HepG2 (cell line): ENCODE data around the gene ABHD17C. TPM values are rescaled to one million over a fixed set of nuclear protein-coding genes. Genes with fewer than 3 reads are reported as not detected.

Experiments
- ATAC-seq: fragments of 200-7000 bp; cut with Tn5 transposase; 3 replicates; pipeline ENCODE4 v1.9.1; 2020; ENCODE audit warnings: mild to moderate bottlenecking, moderate library complexity
- BruUV-seq: library from RNA; stranded (reverse); fragments of 400-500 nt; replicated peaks from 2 replicates; lab custom pipeline; 2021; lab: Mats Ljungman, UMichigan
- CTCF ChIA-PET: fragments of 300-600 bp; formaldehyde crosslinking; extraction: SDS; loops from one replicate; lab custom pipeline; 2021; ENCODE audit warnings: low total read pairs, inconsistent platforms, low intra/inter-chr PET ratio; lab: Yijun Ruan, JAX
- POLR2A ChIA-PET: fragments of 350-600 bp; sonication (Branson Sonifier 250); formaldehyde crosslinking; loops from one replicate; lab custom pipeline; 2020; ENCODE audit warnings: antibody characterized with exemption, inconsistent platforms; lab: Yijun Ruan, JAX
- DNase-seq: peaks from one replicate; pipeline ENCODE4 v3.0.0-alpha.2; 2015; ENCODE audit warnings: low spot score
- FAIRE-seq: peaks from 3 replicates; lab custom pipeline; 2011; peaks lifted over from hg19 to GRCh38; lab: Jason Lieb, UNC
- H2AFZ ChIP-seq: one replicate; pipeline ENCODE4 v1.6.1; 2011; ENCODE audit warnings: low read length, inconsistent platforms
- H3K27ac ChIP-seq: fragments of 300-600 bp; 3 replicates; pipeline ENCODE4 v1.8.0; 2011; ENCODE audit warnings: mixed run types, mild to moderate bottlenecking, mixed read lengths, low read length, inconsistent platforms; ENCODE audit not compliant: insufficient read depth; ENCODE audit errors: extremely low read length
- H3K27me3 ChIP-seq, 2 experiments: fragments of 200-600 bp in 1 of 2; 2 replicates in 1 of 2; 3 replicates in 1 of 2; pipeline versions ENCODE4 v1.6.0 to v1.8.0; 2011; ENCODE audit warnings: low read length in 2 of 2, mild to moderate bottlenecking in 2 of 2, moderate library complexity in 2 of 2, inconsistent platforms in 1 of 2; ENCODE audit not compliant: insufficient read depth in 2 of 2, control insufficient read depth in 1 of 2
- H3K36me3 ChIP-seq, 2 experiments: fragments of 200-600 bp in 1 of 2; replicated peaks in 1 of 2; 2 replicates in 1 of 2; 3 replicates in 1 of 2; pipeline versions ENCODE4 v1.5.1 to v1.8.0; 2011; ENCODE audit warnings: low read length in 2 of 2, inconsistent platforms in 1 of 2; ENCODE audit not compliant: insufficient read depth in 2 of 2, control insufficient read depth in 1 of 2
- H3K4me1 ChIP-seq: 2 replicates; pipeline ENCODE4 v1.5.1; 2012; ENCODE audit warnings: low read length, inconsistent platforms; ENCODE audit not compliant: insufficient read depth
- H3K4me2 ChIP-seq: 2 replicates; pipeline ENCODE4 v1.6.0; 2011; ENCODE audit warnings: low read depth, low read length, inconsistent platforms
- H3K4me3 ChIP-seq, 3 experiments: fragments of 200-600 bp in 1 of 3; sonication (generic), shearing (Covaris generic) in 1 of 3; replicated peaks in 1 of 3; 2 replicates each; pipeline ENCODE4 v1.5.1; 2011 to 2016; ENCODE audit warnings: low read length in 3 of 3, inconsistent platforms in 2 of 3, low read depth in 2 of 3, mild to moderate bottlenecking in 2 of 3, control low read depth in 1 of 3, mixed read lengths in 1 of 3; ENCODE audit not compliant: insufficient read depth in 1 of 3
- H3K79me2 ChIP-seq: one replicate; pipeline ENCODE4 v1.6.1; 2011; ENCODE audit warnings: low read length, inconsistent platforms; ENCODE audit not compliant: insufficient read depth
- H3K9ac ChIP-seq: 2 replicates; pipeline ENCODE4 v1.6.0; 2011; ENCODE audit warnings: mild to moderate bottlenecking, low read depth, low read length, inconsistent platforms; ENCODE audit not compliant: insufficient read depth
- H3K9me3 ChIP-seq: 2 replicates; pipeline ENCODE4 v1.5.1; 2012; ENCODE audit warnings: mild to moderate bottlenecking, low read length
- H4K20me1 ChIP-seq: 2 replicates; pipeline ENCODE4 v1.6.0; 2011; ENCODE audit warnings: inconsistent platforms, mild to moderate bottlenecking, low read length, moderate library complexity; ENCODE audit not compliant: insufficient read depth
- ATF1 ChIP-seq: IDR thresholded peaks from 2 replicates; pipeline ENCODE4 v1.6.1; 2016; ENCODE audit warnings: mild to moderate bottlenecking, control low read depth
- FOSL2 ChIP-seq: sonication (generic); formaldehyde crosslinking; IDR thresholded peaks from 2 replicates; pipeline ENCODE4 v1.4.0; 2020; ENCODE audit warnings: missing genetic modification reagents
- GABPA ChIP-seq, 2 experiments: IDR thresholded peaks; 2 replicates each; pipeline ENCODE4 v1.6.1; 2011 to 2016; ENCODE audit warnings: low read depth in 2 of 2, low read length in 1 of 2, missing biosample characterization in 1 of 2, missing genetic modification characterization in 1 of 2
- HNRNPLL ChIP-seq: fragments of 200-400 bp; formaldehyde crosslinking; IDR thresholded peaks from 2 replicates; pipeline ENCODE4 v1.6.1; 2017; ENCODE audit warnings: mild to moderate bottlenecking, low read depth, low read length; ENCODE audit not compliant: poor library complexity, severe bottlenecking
- KDM4B ChIP-seq: sonication (generic); formaldehyde crosslinking; IDR thresholded peaks from 2 replicates; pipeline ENCODE4 v1.4.0; 2020; ENCODE audit warnings: missing genetic modification reagents
- MLLT10 ChIP-seq: sonication (generic); formaldehyde crosslinking; IDR thresholded peaks from 2 replicates; pipeline ENCODE4 v1.4.0; 2020; ENCODE audit warnings: missing genetic modification reagents
- RARA ChIP-seq: IDR thresholded peaks from 2 replicates; pipeline ENCODE4 v1.6.1; 2016; ENCODE audit warnings: missing genetic modification reagents, missing compliant biosample characterization
- TEAD2 ChIP-seq: sonication (generic); formaldehyde crosslinking; IDR thresholded peaks from 2 replicates; pipeline ENCODE4 v1.9.0; 2021; ENCODE audit warnings: missing genetic modification reagents
- ZBTB33 ChIP-seq: sonication (generic); formaldehyde crosslinking; IDR thresholded peaks from 2 replicates; pipeline ENCODE4 v1.4.0; 2020; ENCODE audit warnings: missing genetic modification reagents
- ZFP36L2 ChIP-seq: sonication (generic); formaldehyde crosslinking; IDR thresholded peaks from 2 replicates; pipeline ENCODE4 v1.4.0; 2020; ENCODE audit warnings: missing genetic modification reagents
- ZNF292 ChIP-seq: sonication (generic); formaldehyde crosslinking; IDR thresholded peaks from 2 replicates; pipeline ENCODE4 v1.8.1; 2022; ENCODE audit warnings: mild to moderate bottlenecking, low read depth, missing genetic modification reagents, borderline replicate concordance
- ZNF547 ChIP-seq: sonication (generic); formaldehyde crosslinking; IDR thresholded peaks from 2 replicates; pipeline ENCODE4 v1.5.1; 2020; ENCODE audit warnings: mild to moderate bottlenecking, missing genetic modification reagents
- ZNF564 ChIP-seq: sonication (generic); formaldehyde crosslinking; IDR thresholded peaks from 2 replicates; pipeline ENCODE4 v1.8.1; 2023; ENCODE audit warnings: mild to moderate bottlenecking, missing genetic modification reagents
- ZNF569 ChIP-seq: sonication (generic); formaldehyde crosslinking; IDR thresholded peaks from 2 replicates; pipeline ENCODE4 v1.5.0; 2020; ENCODE audit warnings: mild to moderate bottlenecking, missing genetic modification reagents, moderate library complexity, borderline replicate concordance
- WGBS: methylation state at CpG from one replicate; pipeline ENCODE4 v1.1.6; 2017; ENCODE audit warnings: low lambda C conversion rate; 5-methylcytosine and 5-hydroxymethylcytosine counted together
- in situ Hi-C: cut with HindIII; loops from 2 replicates; pipeline ENCODE4 v1.10.0; 2017; ENCODE audit warnings: low pct_unique_long_range_greater_than_20kb; ENCODE audit not compliant: extremely low pct_ligation_motif_present
- intact Hi-C: fragments of 100-400 bp; cut with micrococcal nuclease; formaldehyde crosslinking; loops from one replicate; pipeline ENCODE4 v1.10.0; 2022; ENCODE audit not compliant: unreplicated experiment
- polyA plus RNA-seq, 8 experiments: library from polyadenylated mRNA; depleted of rRNA in 3 of 8; stranded (reverse) in 7 of 8; unstranded in 1 of 8; fragments of >200 nt; fragmentation: Illumina TruSeq in 4 of 8; extraction: Trizol in 4 of 8; gene quantifications; 2 replicates each; pipeline versions ENCODE4 v1.2.1 to v1.2.3, GENCODE V29; 2011 to 2016; ENCODE audit warnings: low read depth in 4 of 8, missing spikeins in 1 of 8, mixed read lengths in 1 of 8; ENCODE audit not compliant: insufficient read depth in 1 of 8
- total RNA-seq, 5 experiments: library from RNA; depleted of rRNA; stranded (reverse); fragments of >200 nt; fragmentation: Illumina TruSeq; extraction: Trizol; gene quantifications; 2 replicates each; pipeline ENCODE4 v1.2.3, GENCODE V29; 2016; ENCODE audit warnings: low read depth in 1 of 5

Gene ABHD17C
- total and polyA plus RNA-seq, 2 of the 13 experiments (the other 11 are each of a cell fraction or from before 2014, with no cell fraction given) = 2.9 to 3.9 TPM

GRCh38 chr15:80722811-80723210, 27.7 kb downstream of the ABHD17C start:
- H3K36me3 ChIP-seq = no peaks in the 10 kb centered on the region; a peak in 1 of 5 replicates
- intact Hi-C loops (no loop called here), in situ Hi-C loops (no loop called here)
- H3K27ac ChIP-seq = no peak overlapping the region
- ATAC-seq = no peak
- no TSS peak for BruUV-seq
- 96% methylated on average over 4 of the region's 4 CpGs for WGBS
- H3K9ac ChIP-seq = no peak overlapping the region
- no peak for TF ChIP-seq ZNF292
- TF ChIP-seq FOSL2 (CRISPR knock-in tag) = no peak
- no peak for TF ChIP-seq ZBTB33
- no peak for TF ChIP-seq HNRNPLL
- no peak for TF ChIP-seq ATF1
- no peak for TF ChIP-seq GABPA (IDR thresholded peaks at IDR 0.05; ENCODE audit: low read depth, low read length)
- no peak for TF ChIP-seq GABPA (CRISPR knock-in tag; IDR thresholded peaks at IDR 0.05; ENCODE audit: low read depth)
- no peak for TF ChIP-seq MLLT10 (CRISPR knock-in tag)
- TF ChIP-seq ZFP36L2 (CRISPR knock-in tag) = no peak
- TF ChIP-seq TEAD2 = no peak
- no peak for TF ChIP-seq KDM4B (CRISPR knock-in tag)
- no peak for TF ChIP-seq RARA (CRISPR knock-in tag)
- no peak for TF ChIP-seq ZNF564
- TF ChIP-seq ZNF547 (CRISPR knock-in tag) = no peak
- TF ChIP-seq ZNF569 (CRISPR knock-in tag) = no peak
- no peak overlapping the region for H2AFZ ChIP-seq
- no peaks in the 10 kb centered on the region for H3K9me3 ChIP-seq
- ChIA-PET POLR2A (no interaction called here), CTCF (no interaction called here)
- H3K4me3 ChIP-seq = no peak overlapping the region
- no peak overlapping the region for H3K4me2 ChIP-seq
- DNase-seq = no peak
- no peaks in the 10 kb centered on the region for H3K79me2 ChIP-seq
- no peaks in the 10 kb centered on the region for H4K20me1 ChIP-seq
- H3K4me1 ChIP-seq = no peaks in the 10 kb centered on the region
- no peak for FAIRE-seq
- H3K27me3 ChIP-seq = no peaks in the 10 kb centered on the region
